ENCODE data around the gene KYNU.
"Not testable (repeated sequence)": the region's sequence is repeated elsewhere in the genome, so short reads cannot be mapped to it uniquely, and the experiment has no call there.

Gene KYNU

GRCh38 chr2:142872882-142873724, 4.4 kb upstream of the KYNU start:
- DNase-seq, result no peak

GRCh38 chr2:142873831-142874287, 3.6 kb upstream of the KYNU start:
- DNase-seq, result no peak

- DNase-seq, result no peak
Measured at GRCh38 chr2:142874293-142874814, 3.1 kb upstream of the KYNU start.

- no peak for DNase-seq
Measured at GRCh38 chr2:142875010-142875409, 2.5 kb upstream of the KYNU start.

GRCh38 chr2:142875652-142876051, 1.8 kb upstream of the KYNU start:
- DNase-seq, result no peak

- no peak for DNase-seq
Measured at GRCh38 chr2:142876423-142876822, 1.0 kb upstream of the KYNU start.

GRCh38 chr2:142878031-142878678, 691 bp downstream of the KYNU start:
- no peak for DNase-seq

GRCh38 chr2:142879151-142879550, 1.7 kb downstream of the KYNU start:
- DNase-seq, result no peak

GRCh38 chr2:142880279-142880678, 2.8 kb downstream of the KYNU start:
- no peak for DNase-seq

GRCh38 chr2:142881619-142882018, 4.2 kb downstream of the KYNU start:
- DNase-seq, result no peak

- DNase-seq, result not testable (repeated sequence)
Measured at GRCh38 chr2:142882500-142882899, 5.0 kb downstream of the KYNU start.

GRCh38 chr2:142883526-142883925, 6.1 kb downstream of the KYNU start:
- no peak for DNase-seq

GRCh38 chr2:142885543-142885942, 8.1 kb downstream of the KYNU start:
- DNase-seq, result no peak

- no peak for DNase-seq
Measured at GRCh38 chr2:142892715-142893114, 15.3 kb downstream of the KYNU start.

- DNase-seq, result no peak
Measured at GRCh38 chr2:142893241-142893640, 15.8 kb downstream of the KYNU start.

- no peak for DNase-seq
Measured at GRCh38 chr2:142897807-142898206, 20.3 kb downstream of the KYNU start.

GRCh38 chr2:142900327-142900726, 22.9 kb downstream of the KYNU start:
- DNase-seq, result not testable (repeated sequence)

GRCh38 chr2:142901780-142902179, 24.3 kb downstream of the KYNU start:
- DNase-seq, result no peak

GRCh38 chr2:142903726-142904125, 26.3 kb downstream of the KYNU start:
- DNase-seq, result not testable (repeated sequence)

GRCh38 chr2:142907653-142908052, 30.2 kb downstream of the KYNU start:
- DNase-seq, result no peak

- DNase-seq, result no peak
Measured at GRCh38 chr2:142914507-142915313, 37.2 kb downstream of the KYNU start.

GRCh38 chr2:142915502-142915901, 38.0 kb downstream of the KYNU start:
- no peak for DNase-seq

GRCh38 chr2:142918624-142919023, 41.2 kb downstream of the KYNU start:
- DNase-seq, result no peak

All from stimulated activated CD4-positive, alpha-beta T cell treated with anti-CD3 and anti-CD28 coated beads, Interleukin-15, amount 100 ng/mL, for 24 hours (primary cell).